Sigmoid colon (tissue), 7 donors: ENCODE measurements around the gene WASHC4. TPM values are rescaled to one million over a fixed set of nuclear protein-coding genes. Genes with fewer than 3 reads are reported as not detected.
A peak's percentile ranks its signal among the peaks of the same experiment; 100 is the strongest.

Experiments
- DNase-seq: peaks from one replicate; pipeline ENCODE4 v3.0.0-alpha.2; 2019
- H3K27ac ChIP-seq, 4 donors: fragments of 200-600 bp; sonication (generic); one replicate each; pipeline ENCODE4 v1.5.1; 2016 to 2019; ENCODE audit warnings: mild to moderate bottlenecking in 1 of 4
- H3K27me3 ChIP-seq, 3 donors: fragments of 200-600 bp; sonication (generic); one replicate each; pipeline ENCODE4 v1.5.1; 2019; ENCODE audit warnings: mild to moderate bottlenecking in 1 of 3
- H3K36me3 ChIP-seq, 4 donors: fragments of 200-600 bp; sonication (generic); one replicate each; pipeline ENCODE4 v1.5.1; 2016 to 2019
- H3K4me1 ChIP-seq, 4 donors: fragments of 200-600 bp; sonication (generic); one replicate each; pipeline ENCODE4 v1.5.1; 2017 to 2019
- H3K4me3 ChIP-seq, 4 donors: fragments of 200-600 bp; sonication (generic); one replicate each; pipeline ENCODE4 v1.5.1; 2017 to 2019; ENCODE audit warnings: mild to moderate bottlenecking in 2 of 4, moderate library complexity in 1 of 4
- H3K9me3 ChIP-seq, 4 donors: fragments of 200-600 bp in 3 of 4; sonication (generic) in 3 of 4; one replicate each; pipeline versions ENCODE4 v1.5.1 to v1.6.1; 2013 to 2019
- EP300 ChIP-seq, 4 donors: sonication (generic); formaldehyde crosslinking; IDR thresholded peaks; one replicate each; pipeline ENCODE4 v1.6.1; 2017; ENCODE audit warnings: antibody characterized with exemption in 4 of 4
- POLR2A ChIP-seq, 2 donors: fragments of 450-650 bp; IDR thresholded peaks; one replicate each; pipeline ENCODE4 v1.6.1; 2016; ENCODE audit warnings: antibody characterized with exemption in 2 of 2, mild to moderate bottlenecking in 2 of 2, moderate library complexity in 2 of 2
- POLR2AphosphoS5 ChIP-seq, 4 donors: sonication (generic); formaldehyde crosslinking; IDR thresholded peaks; one replicate each; pipeline ENCODE4 v1.6.1; 2017; ENCODE audit warnings: antibody characterized with exemption in 4 of 4
- WGBS, 2 donors: extraction: QIAGEN DNeasy Blood & Tissue Kit; methylation state at CpG; one replicate each; pipeline ENCODE4 v1.1.7; 2013; 5-methylcytosine and 5-hydroxymethylcytosine counted together
- intact Hi-C: fragments of 100-400 bp; cut with DNase I; formaldehyde crosslinking; loops from one replicate; pipeline ENCODE4 v1.15.1; 2023
- polyA plus RNA-seq, 3 donors: library from polyadenylated mRNA; stranded (reverse); fragments of 200-250 nt; gene quantifications; one replicate each; pipeline ENCODE4 v1.2.3, GENCODE V29; 2013
- total RNA-seq, 4 donors: library from RNA; depleted of rRNA; stranded (reverse); fragments of >200 nt; gene quantifications; one replicate each; pipeline ENCODE4 v1.1.0, GENCODE V29; 2016
- TF ChIP-seq, protein P1 (sequence below), 4 experiments: fragments of 450-650 bp in 3 of 4; fragments of 200-600 bp in 1 of 4; IDR thresholded peaks; one replicate each; pipeline ENCODE4 v1.5.1; 2016 to 2019; ENCODE audit warnings: antibody characterized with exemption in 4 of 4, mild to moderate bottlenecking in 3 of 4, moderate library complexity in 2 of 4
- donor health status: healthy with polysubstance abuse.
- donor health status: Bipolar disorder and iron deficiency.
- donor health status: healthy.

Gene WASHC4, protein sequence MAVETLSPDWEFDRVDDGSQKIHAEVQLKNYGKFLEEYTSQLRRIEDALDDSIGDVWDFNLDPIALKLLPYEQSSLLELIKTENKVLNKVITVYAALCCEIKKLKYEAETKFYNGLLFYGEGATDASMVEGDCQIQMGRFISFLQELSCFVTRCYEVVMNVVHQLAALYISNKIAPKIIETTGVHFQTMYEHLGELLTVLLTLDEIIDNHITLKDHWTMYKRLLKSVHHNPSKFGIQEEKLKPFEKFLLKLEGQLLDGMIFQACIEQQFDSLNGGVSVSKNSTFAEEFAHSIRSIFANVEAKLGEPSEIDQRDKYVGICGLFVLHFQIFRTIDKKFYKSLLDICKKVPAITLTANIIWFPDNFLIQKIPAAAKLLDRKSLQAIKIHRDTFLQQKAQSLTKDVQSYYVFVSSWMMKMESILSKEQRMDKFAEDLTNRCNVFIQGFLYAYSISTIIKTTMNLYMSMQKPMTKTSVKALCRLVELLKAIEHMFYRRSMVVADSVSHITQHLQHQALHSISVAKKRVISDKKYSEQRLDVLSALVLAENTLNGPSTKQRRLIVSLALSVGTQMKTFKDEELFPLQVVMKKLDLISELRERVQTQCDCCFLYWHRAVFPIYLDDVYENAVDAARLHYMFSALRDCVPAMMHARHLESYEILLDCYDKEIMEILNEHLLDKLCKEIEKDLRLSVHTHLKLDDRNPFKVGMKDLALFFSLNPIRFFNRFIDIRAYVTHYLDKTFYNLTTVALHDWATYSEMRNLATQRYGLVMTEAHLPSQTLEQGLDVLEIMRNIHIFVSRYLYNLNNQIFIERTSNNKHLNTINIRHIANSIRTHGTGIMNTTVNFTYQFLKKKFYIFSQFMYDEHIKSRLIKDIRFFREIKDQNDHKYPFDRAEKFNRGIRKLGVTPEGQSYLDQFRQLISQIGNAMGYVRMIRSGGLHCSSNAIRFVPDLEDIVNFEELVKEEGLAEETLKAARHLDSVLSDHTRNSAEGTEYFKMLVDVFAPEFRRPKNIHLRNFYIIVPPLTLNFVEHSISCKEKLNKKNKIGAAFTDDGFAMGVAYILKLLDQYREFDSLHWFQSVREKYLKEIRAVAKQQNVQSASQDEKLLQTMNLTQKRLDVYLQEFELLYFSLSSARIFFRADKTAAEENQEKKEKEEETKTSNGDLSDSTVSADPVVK
- total RNA-seq, result 10 to 100 TPM; 43.3 to 64.3 (median 59.7) TPM
- 10 to 100 TPM in 2 of 3 donors, 1 to 10 TPM in 1; 9.6 to 15.3 (median 10.2) TPM for polyA plus RNA-seq

- peak within 1 kb of the TSS; percentile 85 to 97 (median 92) for H3K4me3 ChIP-seq
- TF ChIP-seq POLR2A (IDR thresholded peaks at IDR 0.05), result peak; percentile 86 to 96
- TF ChIP-seq POLR2AphosphoS5 (IDR thresholded peaks at IDR 0.05), result peak; percentile 93 to 99 (median 98)
- TF ChIP-seq, protein P1, sequence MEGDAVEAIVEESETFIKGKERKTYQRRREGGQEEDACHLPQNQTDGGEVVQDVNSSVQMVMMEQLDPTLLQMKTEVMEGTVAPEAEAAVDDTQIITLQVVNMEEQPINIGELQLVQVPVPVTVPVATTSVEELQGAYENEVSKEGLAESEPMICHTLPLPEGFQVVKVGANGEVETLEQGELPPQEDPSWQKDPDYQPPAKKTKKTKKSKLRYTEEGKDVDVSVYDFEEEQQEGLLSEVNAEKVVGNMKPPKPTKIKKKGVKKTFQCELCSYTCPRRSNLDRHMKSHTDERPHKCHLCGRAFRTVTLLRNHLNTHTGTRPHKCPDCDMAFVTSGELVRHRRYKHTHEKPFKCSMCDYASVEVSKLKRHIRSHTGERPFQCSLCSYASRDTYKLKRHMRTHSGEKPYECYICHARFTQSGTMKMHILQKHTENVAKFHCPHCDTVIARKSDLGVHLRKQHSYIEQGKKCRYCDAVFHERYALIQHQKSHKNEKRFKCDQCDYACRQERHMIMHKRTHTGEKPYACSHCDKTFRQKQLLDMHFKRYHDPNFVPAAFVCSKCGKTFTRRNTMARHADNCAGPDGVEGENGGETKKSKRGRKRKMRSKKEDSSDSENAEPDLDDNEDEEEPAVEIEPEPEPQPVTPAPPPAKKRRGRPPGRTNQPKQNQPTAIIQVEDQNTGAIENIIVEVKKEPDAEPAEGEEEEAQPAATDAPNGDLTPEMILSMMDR (IDR thresholded peaks at IDR 0.05), result no peak
- no peak for TF ChIP-seq EP300 (IDR thresholded peaks at IDR 0.05)
- intact Hi-C loops, result loop anchor here (2.0 kb wide), 1 partner anchor 23 kb away; the partner anchor contains the start of gene ALDH1L2
- peaks cover 0 to 14% (median 0%) of the 10 kb centered on the region in 4 donors for H3K36me3 ChIP-seq
- H3K27me3 ChIP-seq, result no peaks in the 10 kb centered on the region
- DNase-seq, result peak; percentile 97
- peaks cover 0 to 45% (median 35%) of the 10 kb centered on the region in 4 donors for H3K4me1 ChIP-seq
- peak within 1 kb of the TSS; percentile 94 to 99 (median 98) for H3K27ac ChIP-seq
- 0% methylated on average over 85 of the region's 85 CpGs for WGBS, 2 donors
- H3K9me3 ChIP-seq, result no peaks in the 10 kb centered on the region
Observed at GRCh38 chr12:105107494-105108371, at the start of gene WASHC4. Gene WASHC4, plus strand, starts transcription at chr12:105107731. Its CDS starts 70 bp downstream, at chr12:105107801.

DNA sequence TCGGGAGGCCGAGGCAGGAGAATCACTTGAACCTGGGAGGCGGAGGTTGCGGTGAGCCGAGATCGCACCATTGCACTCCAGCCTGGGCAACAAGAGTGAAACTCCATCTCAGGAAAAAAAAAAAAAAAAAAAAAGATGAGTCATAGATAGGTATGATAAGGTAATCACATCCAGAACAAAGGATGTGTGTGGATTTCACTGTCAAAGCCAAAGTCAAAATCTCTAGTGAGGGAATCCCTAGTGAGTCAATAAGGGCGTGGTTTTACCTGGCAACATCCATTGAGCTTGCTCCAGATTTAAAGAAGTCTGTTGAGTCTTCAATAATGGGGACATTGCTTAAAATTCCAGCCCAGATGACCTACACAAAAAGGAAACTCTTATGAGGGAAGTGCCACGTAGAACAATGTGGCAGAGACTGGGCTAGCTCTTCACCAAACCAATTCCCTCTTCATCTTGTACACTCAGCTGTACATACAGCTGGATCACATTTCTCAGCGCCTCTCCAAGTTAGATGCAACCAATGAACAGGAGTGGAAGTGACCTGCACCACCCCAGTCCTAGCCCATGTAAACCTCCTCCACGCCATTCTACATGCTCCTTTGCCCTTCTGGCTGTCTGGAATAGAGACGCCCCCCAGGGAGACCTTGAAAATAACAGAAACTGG lies 46.7 kb upstream of the WASHC4 start:
- 84 to 88% methylated on average over 11 of the region's 11 CpGs for WGBS, 2 donors
- Histone ChIP-seq H3K9me3 (no peaks in the 10 kb centered on the region), H3K27ac (no peak overlapping the region), H3K36me3 (peaks cover 0 to 52% (median 12%) of the 10 kb centered on the region in 4 donors), H3K4me3 (no peak overlapping the region), H3K27me3 (no peaks in the 10 kb centered on the region), H3K4me1 (no peaks in the 10 kb centered on the region)
- DNase-seq, result no peak
- intact Hi-C loops, result no loop called here
- TF ChIP-seq POLR2AphosphoS5 (IDR thresholded peaks at IDR 0.05), result no peak
- TF ChIP-seq EP300 (IDR thresholded peaks at IDR 0.05), result no peak
- TF ChIP-seq, protein P1 (IDR thresholded peaks at IDR 0.05), result no peak
- no peak for TF ChIP-seq POLR2A (IDR thresholded peaks at IDR 0.05)

GRCh38 chr12:105064564-105065178 lies 42.9 kb upstream of the WASHC4 start:
- no peak overlapping the region for H3K27ac ChIP-seq
- peaks cover 0 to 43% (median 2%) of the 10 kb centered on the region in 4 donors for H3K36me3 ChIP-seq
- H3K9me3 ChIP-seq, result no peaks in the 10 kb centered on the region
- no peak overlapping the region for H3K4me3 ChIP-seq
- intact Hi-C loops, result no loop called here
- no peaks in the 10 kb centered on the region for H3K4me1 ChIP-seq
- no peak for DNase-seq
- 61 to 70% methylated on average over 7 of the region's 7 CpGs for WGBS, 2 donors
- no peak for TF ChIP-seq EP300 (IDR thresholded peaks at IDR 0.05)
- TF ChIP-seq, protein P1 (IDR thresholded peaks at IDR 0.05), result no peak
- no peak for TF ChIP-seq POLR2A (IDR thresholded peaks at IDR 0.05)
- no peak for TF ChIP-seq POLR2AphosphoS5 (IDR thresholded peaks at IDR 0.05)
- H3K27me3 ChIP-seq, result no peaks in the 10 kb centered on the region
